Peyer's patch (tissue), 4 donors: ENCODE measurements around the gene GAN.

Experiments used
- POLR2A ChIP-seq, 2 donors: fragments of 450-650 bp; IDR thresholded peaks; one replicate each; pipeline ENCODE4 v1.5.1; 2017; ENCODE audit warnings: antibody characterized with exemption in 2 of 2, mild to moderate bottlenecking in 2 of 2, moderate library complexity in 2 of 2
- TF ChIP-seq, protein P1 (sequence below), 6 experiments: fragments of 450-650 bp in 4 of 6; fragments of 200-600 bp in 2 of 6; sonication (generic) in 1 of 6; IDR thresholded peaks; one replicate each; pipeline ENCODE4 v1.5.1; 2017 to 2019; ENCODE audit warnings: antibody characterized with exemption in 6 of 6, mild to moderate bottlenecking in 3 of 6, moderate library complexity in 1 of 6

DNA sequence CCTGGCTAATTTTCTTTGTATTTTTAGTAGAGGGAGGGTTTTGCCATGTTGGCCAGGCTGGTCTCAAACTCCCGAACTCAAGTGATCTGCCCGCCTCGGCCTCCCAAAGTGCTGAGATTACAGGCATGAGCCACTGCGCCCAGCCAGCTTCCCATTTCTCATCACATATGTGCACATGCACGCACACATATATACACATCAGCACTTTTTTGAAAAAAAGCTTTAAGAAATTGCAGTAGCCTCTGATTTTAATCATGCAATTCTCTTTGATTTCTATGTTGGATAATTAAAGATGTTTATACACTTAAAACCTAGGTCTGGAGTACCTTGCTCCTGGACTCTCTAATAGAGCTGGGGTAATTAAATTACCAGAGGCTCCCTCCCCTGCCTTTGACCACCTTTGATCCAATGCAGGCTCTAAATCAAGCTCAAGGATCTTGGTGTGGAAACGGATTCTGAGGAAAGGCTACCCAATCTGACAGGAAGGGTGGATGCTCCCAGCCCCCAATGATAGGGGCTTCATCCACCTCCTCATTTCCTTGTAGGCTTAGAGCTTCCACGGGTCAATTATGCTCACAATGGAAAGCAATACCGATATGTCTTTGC, 29.7 kb upstream of the GAN start:
- TF ChIP-seq, protein P1, sequence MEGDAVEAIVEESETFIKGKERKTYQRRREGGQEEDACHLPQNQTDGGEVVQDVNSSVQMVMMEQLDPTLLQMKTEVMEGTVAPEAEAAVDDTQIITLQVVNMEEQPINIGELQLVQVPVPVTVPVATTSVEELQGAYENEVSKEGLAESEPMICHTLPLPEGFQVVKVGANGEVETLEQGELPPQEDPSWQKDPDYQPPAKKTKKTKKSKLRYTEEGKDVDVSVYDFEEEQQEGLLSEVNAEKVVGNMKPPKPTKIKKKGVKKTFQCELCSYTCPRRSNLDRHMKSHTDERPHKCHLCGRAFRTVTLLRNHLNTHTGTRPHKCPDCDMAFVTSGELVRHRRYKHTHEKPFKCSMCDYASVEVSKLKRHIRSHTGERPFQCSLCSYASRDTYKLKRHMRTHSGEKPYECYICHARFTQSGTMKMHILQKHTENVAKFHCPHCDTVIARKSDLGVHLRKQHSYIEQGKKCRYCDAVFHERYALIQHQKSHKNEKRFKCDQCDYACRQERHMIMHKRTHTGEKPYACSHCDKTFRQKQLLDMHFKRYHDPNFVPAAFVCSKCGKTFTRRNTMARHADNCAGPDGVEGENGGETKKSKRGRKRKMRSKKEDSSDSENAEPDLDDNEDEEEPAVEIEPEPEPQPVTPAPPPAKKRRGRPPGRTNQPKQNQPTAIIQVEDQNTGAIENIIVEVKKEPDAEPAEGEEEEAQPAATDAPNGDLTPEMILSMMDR (IDR thresholded peaks at IDR 0.05) = no peak
- TF ChIP-seq POLR2A (IDR thresholded peaks at IDR 0.05) = no peak
